ENCODE results near the gene OR52E2. TPM values are rescaled to one million over a fixed set of nuclear protein-coding genes. Genes with fewer than 3 reads are reported as not detected.
"Not testable (repeated sequence)": the region's sequence is repeated elsewhere in the genome, so short reads cannot be mapped to it uniquely, and the experiment has no call there.

The OR52E2 gene
- polyA plus RNA-seq (ENCODE audit: insufficient read length) = not detected

DNA sequence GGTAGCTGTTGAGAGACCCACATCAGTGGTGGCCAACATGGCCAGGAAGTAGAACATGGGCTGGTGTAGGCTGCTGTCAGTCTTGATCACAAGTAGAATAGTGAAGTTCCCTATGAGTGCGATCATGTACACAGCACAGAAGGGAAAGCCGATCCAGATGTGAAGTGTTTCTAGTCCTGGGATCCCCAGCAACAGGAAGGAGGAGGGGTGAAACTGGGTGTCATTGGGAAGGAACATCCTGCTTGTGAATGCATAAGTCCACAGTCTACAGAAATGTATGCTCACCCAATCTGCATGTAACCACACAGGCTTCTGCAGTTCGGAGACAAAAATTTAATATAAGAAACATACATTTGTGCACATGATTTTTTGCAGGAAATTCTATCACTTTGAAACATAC, at the start of gene OR52E2:
Gene OR52E2 (minus strand): TSS at position 237 of the 400 bp plus-strand sequence. CDS start 0 bp downstream, at position 237.
- DNase-seq = no peak

- no peak for DNase-seq
These were observed 47.9 kb upstream of the OR52E2 start for GRCh38 chr11:5107285-5107684.

GRCh38 chr11:5103066-5103465, 43.6 kb upstream of the OR52E2 start:
- no peak for DNase-seq

GRCh38 chr11:5102246-5102645, 42.8 kb upstream of the OR52E2 start:
- no peak for DNase-seq

- DNase-seq = no peak
These were observed 36.6 kb upstream of the OR52E2 start for GRCh38 chr11:5096011-5096410.

GRCh38 chr11:5092821-5093585, 33.6 kb upstream of the OR52E2 start:
- no peak for DNase-seq

DNA sequence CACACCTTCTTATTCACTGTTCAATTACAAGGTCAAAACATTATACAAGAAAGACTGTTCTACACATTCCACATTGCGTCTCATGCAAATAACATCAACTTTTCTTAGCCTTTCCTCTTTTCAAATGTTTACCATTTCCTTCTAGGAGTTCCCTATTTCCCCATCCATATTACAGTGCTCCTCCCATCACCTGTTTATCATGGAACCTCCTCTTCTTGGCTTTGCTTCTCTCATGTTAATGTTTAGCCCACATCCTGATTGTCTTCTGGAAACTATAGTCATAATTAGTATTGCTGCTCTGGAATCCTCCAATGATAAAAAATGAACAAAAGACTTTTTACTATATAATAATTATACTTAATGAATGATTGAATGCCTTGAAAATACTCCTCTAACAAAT, 31.2 kb upstream of the OR52E2 start:
- DNase-seq = no peak

GRCh38 chr11:5088556-5088955, 29.1 kb upstream of the OR52E2 start:
- no peak for DNase-seq

- DNase-seq = no peak
These were observed 24.2 kb upstream of the OR52E2 start for GRCh38 chr11:5083602-5084001.

- DNase-seq = no peak
These were observed 22.0 kb upstream of the OR52E2 start for GRCh38 chr11:5081405-5081804.

DNA sequence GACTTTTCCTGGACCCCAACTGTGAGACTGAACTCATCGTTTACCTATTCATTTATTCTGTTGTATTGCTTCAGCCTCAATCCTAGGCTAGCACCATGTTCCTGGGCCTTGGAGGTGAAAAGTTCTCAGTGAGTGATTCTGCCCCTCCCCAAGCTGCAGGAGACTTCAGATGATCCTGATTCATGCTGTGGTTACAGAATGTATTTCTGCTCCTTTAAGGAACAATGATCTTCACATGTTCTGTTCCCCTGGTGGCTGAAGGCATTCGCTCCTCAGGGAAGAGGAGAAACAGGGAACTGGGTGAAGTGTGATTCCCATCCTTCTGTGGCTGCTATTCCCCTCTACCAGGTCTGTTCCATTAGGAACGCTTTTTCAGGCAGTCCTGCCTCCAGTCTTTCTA, 12.4 kb upstream of the OR52E2 start:
- DNase-seq = no peak

DNA sequence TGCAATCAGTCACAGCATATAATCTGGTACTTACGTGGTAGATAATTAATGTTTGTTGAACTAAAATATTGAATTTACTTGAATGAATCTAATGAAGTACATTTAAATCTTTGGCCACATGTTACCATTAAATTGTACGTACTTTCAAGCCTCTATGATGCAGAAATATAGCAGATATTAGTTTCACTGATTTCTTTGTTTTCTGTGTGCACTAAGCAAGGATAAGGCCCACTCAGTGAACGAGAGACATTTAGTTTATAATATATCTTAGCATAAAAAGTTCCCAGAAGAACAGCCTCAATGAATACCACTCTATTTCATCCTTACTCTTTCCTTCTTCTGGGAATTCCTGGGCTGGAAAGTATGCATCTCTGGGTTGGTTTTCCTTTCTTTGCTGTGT, 9.8 kb upstream of the OR52E2 start, which contains the start of gene OR52E1:
Gene OR52E1 (plus strand): TSS at position 301 of the 400 bp plus-strand sequence.
- no peak for DNase-seq

DNA sequence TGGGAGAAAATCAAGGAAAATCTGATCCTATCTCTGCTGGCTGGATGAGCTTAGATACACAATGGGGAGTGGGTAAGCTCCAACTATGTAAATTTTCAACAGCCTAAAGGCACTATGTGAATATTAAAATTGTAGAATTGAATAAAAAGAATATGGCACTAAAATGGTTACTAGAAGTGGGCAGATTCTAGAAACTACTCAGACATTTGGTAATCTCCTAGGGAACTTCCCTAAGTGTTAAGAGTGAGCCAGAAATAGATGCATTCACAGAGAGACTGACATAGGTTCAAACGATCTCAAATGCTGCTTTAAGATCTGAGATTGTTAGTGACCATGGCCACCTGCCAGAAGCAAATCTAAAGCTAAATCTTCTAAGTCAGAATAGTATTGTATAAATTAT, 5.6 kb upstream of the OR52E2 start:
- DNase-seq = no peak

GRCh38 chr11:5058679-5059078, 748 bp downstream of the OR52E2 start:
- DNase-seq = not testable (repeated sequence)

DNA sequence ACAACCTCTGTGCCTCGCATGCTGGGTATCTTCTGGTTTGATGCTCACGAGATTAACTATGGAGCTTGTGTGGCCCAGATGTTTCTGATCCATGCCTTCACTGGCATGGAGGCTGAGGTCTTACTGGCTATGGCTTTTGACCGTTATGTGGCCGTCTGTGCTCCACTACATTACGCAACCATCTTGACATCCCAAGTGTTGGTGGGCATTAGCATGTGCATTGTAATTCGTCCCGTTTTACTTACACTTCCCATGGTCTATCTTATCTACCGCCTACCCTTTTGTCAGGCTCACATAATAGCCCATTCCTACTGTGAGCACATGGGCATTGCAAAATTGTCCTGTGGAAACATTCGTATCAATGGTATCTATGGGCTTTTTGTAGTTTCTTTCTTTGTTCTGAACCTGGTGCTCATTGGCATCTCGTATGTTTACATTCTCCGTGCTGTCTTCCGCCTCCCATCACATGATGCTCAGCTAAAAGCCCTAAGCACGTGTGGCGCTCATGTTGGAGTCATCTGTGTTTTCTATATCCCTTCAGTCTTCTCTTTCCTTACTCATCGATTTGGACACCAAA, 12.6 kb downstream of the OR52E2 start:
- no peak for DNase-seq

GRCh38 chr11:5046226-5046625, 13.2 kb downstream of the OR52E2 start, which contains the start of gene OR52J3:
TSS of gene OR52J3 (plus strand) at chr11:5046526. CDS start at chr11:5046526, 0 bp downstream.
- DNase-seq = no peak

DNA sequence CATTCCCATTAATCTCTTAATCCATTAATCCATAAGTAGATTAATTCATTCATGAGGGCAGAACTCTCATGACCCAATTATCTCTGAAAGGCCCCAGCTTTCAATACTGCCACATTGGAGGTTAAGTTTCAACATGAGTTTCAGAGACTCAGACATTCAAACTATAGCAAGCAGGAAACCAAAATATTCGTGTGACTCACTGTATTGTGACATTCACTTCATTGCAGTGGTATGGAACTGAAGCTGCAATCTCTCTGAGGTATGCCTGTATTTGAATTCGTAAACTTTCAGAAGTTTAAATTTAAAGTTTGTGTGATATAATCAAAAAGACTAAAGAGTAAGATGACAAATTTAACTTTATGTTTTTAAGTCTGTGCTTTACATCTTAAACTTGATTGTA, 16.0 kb downstream of the OR52E2 start:
- no peak for DNase-seq

GRCh38 chr11:5042091-5042490, 17.3 kb downstream of the OR52E2 start:
- DNase-seq = no peak

- DNase-seq = no peak
These were observed 18.6 kb downstream of the OR52E2 start for GRCh38 chr11:5040876-5041275.

DNA sequence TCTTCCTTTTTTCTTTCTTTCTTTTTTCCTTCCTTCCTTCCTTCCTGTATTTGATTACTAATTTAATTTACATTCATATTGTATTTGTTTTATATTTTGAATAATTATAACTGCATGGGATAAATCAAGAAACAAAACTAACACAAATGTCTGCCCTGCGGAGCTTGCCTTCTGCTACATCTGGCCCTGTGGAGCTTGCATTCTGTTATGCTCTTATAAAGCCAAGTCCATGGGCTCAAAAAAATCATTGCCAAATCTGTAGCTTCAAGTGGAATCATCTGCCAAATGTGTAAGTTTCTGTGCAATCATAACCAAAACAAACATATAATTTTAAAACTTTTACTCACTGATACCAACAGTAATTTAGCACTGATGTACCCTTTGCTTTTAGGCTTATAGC, 21.1 kb downstream of the OR52E2 start:
- no peak for DNase-seq

DNA sequence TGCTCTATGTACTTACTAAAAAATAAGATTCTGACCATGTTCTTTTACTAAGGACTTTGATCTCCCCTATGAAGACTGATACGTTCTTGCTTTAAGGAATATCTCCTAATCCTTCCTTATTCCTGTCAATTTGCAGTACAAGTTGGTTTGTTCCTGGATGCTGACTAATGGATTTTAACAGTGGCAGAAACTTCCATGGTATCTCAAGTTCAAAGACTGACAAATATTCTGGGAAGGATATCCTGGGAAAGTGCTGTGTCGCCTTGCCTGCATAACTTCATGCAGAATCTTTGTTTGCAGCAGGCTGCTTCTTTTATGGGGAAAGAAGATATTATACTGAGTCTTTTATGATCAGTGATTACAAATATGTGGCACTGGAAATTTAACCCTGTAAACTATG, 21.5 kb downstream of the OR52E2 start:
- DNase-seq = no peak

DNA sequence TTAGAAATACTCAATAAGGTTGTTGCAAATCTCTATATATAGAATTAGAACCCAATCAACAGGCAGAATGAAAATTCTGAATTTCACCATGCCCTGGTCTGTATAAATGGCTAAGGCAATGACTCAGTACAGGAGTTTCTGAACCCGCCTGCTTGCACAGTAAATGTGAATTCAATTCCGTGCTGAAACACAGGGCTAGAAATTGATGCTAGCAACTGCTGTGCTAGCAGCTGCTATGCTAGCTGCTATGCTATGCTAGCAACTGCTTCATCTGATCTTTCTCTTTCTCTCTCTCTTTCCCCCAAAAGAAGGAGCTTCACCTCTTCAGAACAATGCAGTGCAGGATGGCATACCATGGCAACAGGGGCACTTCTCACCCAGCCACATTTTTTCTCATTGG, 22.8 kb downstream of the OR52E2 start:
- no peak for DNase-seq

DNA sequence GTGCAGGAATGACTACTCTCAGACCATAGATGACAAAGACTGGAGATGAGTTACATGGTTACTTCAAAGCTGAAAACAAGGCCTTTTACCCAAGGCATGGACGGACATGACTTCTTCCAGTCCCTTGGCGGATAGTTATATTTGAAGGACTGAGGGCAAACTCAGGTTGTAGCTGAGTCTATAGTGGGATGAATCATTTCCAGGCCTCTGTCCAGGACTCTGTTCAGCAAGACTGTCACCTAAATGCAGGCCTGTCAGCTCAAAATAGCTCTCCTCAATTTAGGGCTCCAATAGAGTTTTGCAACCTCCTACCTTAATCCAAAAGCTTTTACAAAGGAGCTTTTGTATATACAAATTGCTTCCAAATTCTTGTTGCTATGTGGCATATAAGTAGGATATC, 37.4 kb downstream of the OR52E2 start:
- DNase-seq = no peak

- DNase-seq = no peak
These were observed 46.4 kb downstream of the OR52E2 start for GRCh38 chr11:5013012-5013411.

Measured in hindlimb muscle (tissue), 1 donor.